ENCODE measurements around the gene KRT222.
A peak's percentile ranks its signal among the peaks of the same experiment; 100 is the strongest.

The KRT222 gene

DNA sequence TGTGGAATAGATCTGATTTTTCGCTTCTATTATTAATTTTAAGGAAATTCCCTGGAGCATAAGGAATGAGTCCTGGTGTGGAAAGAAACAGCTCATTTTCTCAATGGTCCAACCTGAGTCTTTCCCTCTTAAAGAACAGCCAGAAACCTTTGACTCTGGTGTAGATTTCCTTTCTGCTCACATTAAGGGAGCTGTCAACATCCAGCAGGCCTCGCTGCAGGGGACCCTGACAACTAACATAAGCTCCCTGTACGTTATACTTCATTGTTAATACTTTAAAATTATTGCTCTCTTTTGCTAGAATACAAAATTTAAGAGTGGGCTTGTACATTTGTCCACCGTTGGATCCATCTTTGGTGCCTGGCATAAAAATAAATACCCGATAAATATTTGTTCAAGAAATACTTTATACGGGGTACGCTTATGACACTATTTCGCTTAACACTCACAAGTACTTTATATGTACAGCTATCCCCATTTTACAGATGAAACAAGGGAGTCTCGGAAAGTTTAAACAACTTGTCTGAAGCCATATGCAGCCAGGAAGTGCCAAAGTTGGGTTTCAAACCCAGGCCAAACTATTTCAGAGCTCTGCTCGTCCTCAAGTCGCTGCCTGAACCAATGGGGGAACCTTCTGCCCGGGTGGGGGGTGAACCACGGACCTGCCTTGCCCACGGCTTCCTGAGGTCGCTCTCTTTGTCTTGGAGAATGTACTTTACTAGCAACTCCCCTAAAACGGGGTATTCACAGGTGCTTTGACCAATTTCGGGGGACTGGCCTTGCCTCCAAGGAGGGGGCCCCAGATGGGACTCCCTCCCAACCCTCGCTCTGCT lies 18.0 kb downstream of the KRT222 start:
- TF ChIP-seq, protein P1, sequence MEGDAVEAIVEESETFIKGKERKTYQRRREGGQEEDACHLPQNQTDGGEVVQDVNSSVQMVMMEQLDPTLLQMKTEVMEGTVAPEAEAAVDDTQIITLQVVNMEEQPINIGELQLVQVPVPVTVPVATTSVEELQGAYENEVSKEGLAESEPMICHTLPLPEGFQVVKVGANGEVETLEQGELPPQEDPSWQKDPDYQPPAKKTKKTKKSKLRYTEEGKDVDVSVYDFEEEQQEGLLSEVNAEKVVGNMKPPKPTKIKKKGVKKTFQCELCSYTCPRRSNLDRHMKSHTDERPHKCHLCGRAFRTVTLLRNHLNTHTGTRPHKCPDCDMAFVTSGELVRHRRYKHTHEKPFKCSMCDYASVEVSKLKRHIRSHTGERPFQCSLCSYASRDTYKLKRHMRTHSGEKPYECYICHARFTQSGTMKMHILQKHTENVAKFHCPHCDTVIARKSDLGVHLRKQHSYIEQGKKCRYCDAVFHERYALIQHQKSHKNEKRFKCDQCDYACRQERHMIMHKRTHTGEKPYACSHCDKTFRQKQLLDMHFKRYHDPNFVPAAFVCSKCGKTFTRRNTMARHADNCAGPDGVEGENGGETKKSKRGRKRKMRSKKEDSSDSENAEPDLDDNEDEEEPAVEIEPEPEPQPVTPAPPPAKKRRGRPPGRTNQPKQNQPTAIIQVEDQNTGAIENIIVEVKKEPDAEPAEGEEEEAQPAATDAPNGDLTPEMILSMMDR (conservative IDR thresholded peaks at IDR 0.05; ENCODE audit: low read depth, low read length) = no peak
- H3K4me3 ChIP-seq (ENCODE audit: low read length) = peak overlapping the region; percentile 97
- DNase-seq (ENCODE audit: low read depth) = no peak

DNA sequence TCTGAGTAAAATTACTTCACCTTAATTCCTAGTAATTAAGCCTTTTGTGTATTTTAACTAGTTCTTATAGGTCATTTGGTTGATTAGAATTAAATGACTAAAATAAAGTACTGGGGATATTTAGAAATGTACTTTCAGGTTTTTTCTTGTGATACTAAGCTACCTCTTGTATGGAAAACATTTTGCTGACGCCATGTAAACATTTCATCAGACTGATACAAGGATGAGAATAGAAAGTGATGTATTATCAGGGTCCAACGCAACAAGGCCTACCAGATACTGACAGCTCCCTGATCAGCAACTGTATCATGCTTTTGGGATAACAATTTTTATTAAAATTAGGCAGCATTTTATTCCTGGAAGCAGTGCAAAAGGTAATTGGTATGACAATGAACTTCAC lies 19.0 kb downstream of the KRT222 start:
- TF ChIP-seq, protein P1 (conservative IDR thresholded peaks at IDR 0.05; ENCODE audit: low read depth, low read length) = no peak
- no peak for DNase-seq (ENCODE audit: low read depth)
- no peak overlapping the region for H3K4me3 ChIP-seq (ENCODE audit: low read length)

DNA sequence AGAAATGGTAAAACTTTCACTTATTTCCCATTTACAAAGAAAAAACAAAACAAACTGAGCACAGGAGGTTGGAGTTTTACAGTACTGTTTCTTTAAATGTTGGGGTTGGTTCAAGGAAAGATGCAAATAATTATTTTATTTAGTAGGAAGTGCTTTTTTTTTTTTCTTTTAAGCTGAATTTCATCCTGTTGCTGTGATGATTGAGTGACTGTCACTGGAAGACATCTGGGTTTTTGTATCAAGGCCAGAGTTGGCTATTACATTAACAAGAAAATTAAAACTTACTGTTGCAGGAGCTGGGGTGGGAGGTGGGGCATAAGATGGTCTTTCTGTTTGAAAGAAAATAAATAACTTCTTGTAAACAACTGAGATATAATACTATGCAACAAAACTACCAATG lies 19.7 kb downstream of the KRT222 start:
- DNase-seq (ENCODE audit: low read depth) = no peak
- H3K4me3 ChIP-seq (ENCODE audit: low read length) = no peak overlapping the region
- TF ChIP-seq, protein P1 (conservative IDR thresholded peaks at IDR 0.05; ENCODE audit: low read depth, low read length) = no peak

DNA sequence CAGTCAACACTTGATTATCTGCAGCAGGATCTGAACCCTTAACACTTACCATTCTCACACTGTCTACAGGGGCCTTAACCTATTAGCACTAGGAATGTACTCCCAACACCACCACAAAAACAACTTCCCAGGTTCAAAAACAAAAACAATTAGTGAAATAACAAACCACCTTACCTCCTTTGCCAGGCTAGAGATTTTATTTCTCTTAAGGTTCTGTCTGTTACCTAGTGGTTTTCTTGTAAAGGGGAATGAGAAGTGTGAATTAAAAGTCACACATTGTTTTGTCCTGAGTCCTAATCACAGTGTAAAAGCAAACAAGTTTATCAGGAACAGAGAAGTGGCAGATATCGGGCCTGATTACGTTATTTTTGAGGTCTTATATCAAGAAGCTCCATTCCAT lies 27.0 kb downstream of the KRT222 start:
- DNase-seq (ENCODE audit: low read depth) = no peak
- no peak overlapping the region for H3K4me3 ChIP-seq (ENCODE audit: low read length)
- TF ChIP-seq, protein P1 (conservative IDR thresholded peaks at IDR 0.05; ENCODE audit: low read depth, low read length) = no peak

DNA sequence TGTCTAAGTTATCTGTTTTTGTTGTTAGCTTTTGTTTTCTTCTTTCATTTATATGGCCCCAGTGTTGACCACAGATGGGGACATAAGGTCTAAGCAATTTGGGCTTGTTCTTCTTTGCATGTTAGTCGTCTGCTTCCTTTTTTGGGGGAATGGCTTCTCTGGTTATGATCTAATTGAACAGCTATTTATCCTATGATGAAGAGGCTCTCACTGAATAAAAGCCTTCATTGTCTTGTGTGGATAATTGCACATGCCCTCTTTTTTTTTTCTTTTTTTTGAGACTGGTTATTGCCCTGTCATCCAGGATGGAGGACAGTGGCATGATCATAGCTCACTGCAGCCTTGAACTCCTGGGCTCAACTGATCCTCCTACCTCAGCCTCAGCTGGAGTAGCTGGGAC lies 31.1 kb downstream of the KRT222 start:
- TF ChIP-seq, protein P1 (conservative IDR thresholded peaks at IDR 0.05; ENCODE audit: low read depth, low read length) = no peak
- DNase-seq (ENCODE audit: low read depth) = no peak

DNA sequence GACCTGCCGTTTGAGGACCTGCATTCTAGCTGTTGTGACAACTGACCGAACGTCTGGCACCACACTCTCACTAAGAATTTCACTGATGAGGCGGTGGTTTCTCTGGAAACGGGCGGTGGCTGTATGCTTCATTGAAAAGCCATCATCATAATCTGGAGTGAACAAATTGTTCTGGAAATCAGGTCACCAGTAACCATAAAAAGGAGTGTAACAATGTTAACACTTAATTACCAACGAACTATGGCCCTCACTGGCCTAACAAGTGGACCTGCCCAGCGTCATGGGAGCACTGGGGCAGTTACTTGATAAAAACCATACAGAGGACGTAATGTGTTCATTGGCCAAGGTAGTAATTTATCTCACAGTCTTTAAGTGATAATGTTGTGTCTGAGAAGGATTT lies 32.8 kb downstream of the KRT222 start:
- TF ChIP-seq, protein P1 (conservative IDR thresholded peaks at IDR 0.05; ENCODE audit: low read depth, low read length) = no peak
- DNase-seq (ENCODE audit: low read depth) = no peak
- H3K4me3 ChIP-seq (ENCODE audit: low read length) = no peak overlapping the region

More for the DNA sequence above, 31.1 kb downstream of the KRT222 start:
- no peak overlapping the region for H3K4me3 ChIP-seq (ENCODE audit: low read length)

DNA sequence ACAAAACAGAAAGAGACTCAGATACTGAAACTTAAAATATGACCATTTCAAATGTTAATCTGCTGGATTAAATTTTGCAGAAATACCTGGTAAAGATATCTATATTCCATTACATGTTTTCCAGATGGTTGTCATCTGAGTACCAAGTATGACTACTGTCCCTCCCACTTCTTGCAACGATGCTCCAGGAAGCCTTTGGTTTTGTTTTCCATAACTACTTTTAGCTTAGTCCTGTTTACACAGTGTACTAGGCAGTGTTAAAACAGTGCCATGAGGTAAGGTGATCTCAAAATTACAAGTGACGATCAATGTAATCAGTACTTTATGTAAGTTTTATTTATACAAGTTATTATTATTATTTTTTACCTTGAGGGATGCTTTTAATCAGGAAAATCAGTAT lies 35.1 kb downstream of the KRT222 start:
- no peak overlapping the region for H3K4me3 ChIP-seq (ENCODE audit: low read length)
- TF ChIP-seq, protein P1 (conservative IDR thresholded peaks at IDR 0.05; ENCODE audit: low read depth, low read length) = no peak
- no peak for DNase-seq (ENCODE audit: low read depth)
